K562 (cell line): ENCODE results near the gene OLAH. TPM values are rescaled to one million over a fixed set of nuclear protein-coding genes. Genes with fewer than 3 reads are reported as not detected.

Source experiments
- ATAC-seq: fragments of 200-7000 bp; cut with Tn5 transposase; 3 replicates; pipeline ENCODE4 v1.9.1; 2020; ENCODE audit warnings: moderate library complexity
- BruUV-seq: library from RNA; stranded (reverse); fragments of 400-500 nt; replicated peaks from 2 replicates; lab custom pipeline; 2021; lab: Mats Ljungman, UMichigan
- CTCF ChIA-PET: fragments of 300-600 bp; formaldehyde crosslinking; extraction: SDS; loops from one replicate; lab custom pipeline; 2021; ENCODE audit warnings: low intra/inter-chr PET ratio; lab: Yijun Ruan, JAX
- POLR2A ChIA-PET: fragments of 300-600, 350-650 bp; sonication (Branson Sonifier 250); formaldehyde crosslinking; extraction: SDS; loops from one replicate; lab custom pipeline; 2021; ENCODE audit warnings: antibody characterized with exemption, inconsistent platforms; lab: Yijun Ruan, JAX
- DNase-seq, 4 experiments: peaks; one replicate each; pipeline versions ENCODE4 v3.0.0 to v3.0.0-alpha.2; 2011 to 2018; ENCODE audit warnings: low spot score in 3 of 4, mixed read lengths in 3 of 4; ENCODE audit errors: extremely low read depth in 1 of 4
- FAIRE-seq: peaks from 2 replicates; lab custom pipeline; 2011; peaks lifted over from hg19 to GRCh38; lab: Jason Lieb, UNC
- H2AFZ ChIP-seq: 2 replicates; pipeline ENCODE4 v1.6.0; 2011; ENCODE audit warnings: low read depth, low read length, control low read depth, inconsistent platforms
- H3K27ac ChIP-seq: fragments of 200-600 bp; 3 replicates; pipeline ENCODE4 v1.8.0; 2011; ENCODE audit warnings: low read depth, mild to moderate bottlenecking, control low read depth, inconsistent platforms, low read length, moderate library complexity, mixed read lengths; ENCODE audit errors: extremely low read depth
- H3K27me3 ChIP-seq, 2 experiments: fragments of 300-600 bp in 1 of 2; 2 replicates in 1 of 2; 3 replicates in 1 of 2; pipeline versions ENCODE4 v1.6.0 to v1.8.0; 2011; ENCODE audit warnings: inconsistent platforms in 2 of 2, low read length in 2 of 2, mild to moderate bottlenecking in 1 of 2, mixed read lengths in 1 of 2, moderate library complexity in 1 of 2; ENCODE audit not compliant: control insufficient read depth in 2 of 2, insufficient read depth in 2 of 2
- H3K36me3 ChIP-seq: fragments of 300-600 bp; 3 replicates; pipeline ENCODE4 v1.8.0; 2011; ENCODE audit warnings: mild to moderate bottlenecking, low read length, inconsistent platforms; ENCODE audit not compliant: control insufficient read depth, insufficient read depth
- H3K4me1 ChIP-seq, 2 experiments: fragments of 200-600 bp in 1 of 2; replicated peaks in 1 of 2; 2 replicates in 1 of 2; 3 replicates in 1 of 2; pipeline versions ENCODE4 v1.5.1 to v1.8.0; 2011; ENCODE audit warnings: inconsistent platforms in 2 of 2, low read length in 2 of 2, mild to moderate bottlenecking in 1 of 2, mixed read lengths in 1 of 2, moderate library complexity in 1 of 2; ENCODE audit not compliant: control insufficient read depth in 2 of 2, insufficient read depth in 2 of 2
- H3K4me2 ChIP-seq: 2 replicates; pipeline ENCODE4 v1.6.1; 2011; ENCODE audit warnings: low read length, control low read depth, inconsistent platforms, mixed read lengths; ENCODE audit not compliant: insufficient read depth
- H3K4me3 ChIP-seq: fragments of 200-600 bp; sonication (generic), shearing (Covaris generic); 2 replicates; pipeline ENCODE4 v1.5.1; 2016; ENCODE audit warnings: control low read depth, inconsistent platforms
- H3K79me2 ChIP-seq: fragments of 200-600 bp; 3 replicates; pipeline ENCODE4 v1.8.0; 2011; ENCODE audit warnings: low read length, inconsistent platforms; ENCODE audit not compliant: control insufficient read depth, insufficient read depth
- H3K9ac ChIP-seq, 2 experiments: 2 replicates each; pipeline versions ENCODE4 v1.6.0 to v1.6.1; 2011; ENCODE audit warnings: low read depth in 2 of 2, low read length in 2 of 2, control low read depth in 1 of 2, inconsistent platforms in 1 of 2, mild to moderate bottlenecking in 1 of 2, mixed read lengths in 1 of 2; ENCODE audit not compliant: insufficient read depth in 1 of 2
- H3K9me1 ChIP-seq: one replicate; pipeline ENCODE4 v1.6.0; 2011; ENCODE audit warnings: inconsistent platforms, mild to moderate bottlenecking, low read length, moderate library complexity; ENCODE audit not compliant: control insufficient read depth, insufficient read depth
- H3K9me3 ChIP-seq: replicated peaks from 2 replicates; pipeline ENCODE4 v1.5.1; 2011; ENCODE audit warnings: low read depth, low read length, inconsistent platforms; ENCODE audit not compliant: control insufficient read depth, insufficient read depth
- H4K20me1 ChIP-seq: replicated peaks from 2 replicates; pipeline ENCODE4 v1.6.1; 2011; ENCODE audit warnings: low read length, inconsistent platforms, mixed read lengths; ENCODE audit not compliant: control insufficient read depth, insufficient read depth
- BRD9 ChIP-seq: fragments of 450-650 bp; IDR thresholded peaks from 2 replicates; pipeline ENCODE4 v1.6.1; 2018; ENCODE audit warnings: low read depth; ENCODE audit not compliant: partially characterized antibody
- CBX1 ChIP-seq: sonication (generic); IDR thresholded peaks from 2 replicates; pipeline ENCODE4 v1.6.1; 2016; ENCODE audit warnings: antibody characterized with exemption, low read depth, mild to moderate bottlenecking
- EP400 ChIP-seq: fragments of 450-650 bp; IDR thresholded peaks from 2 replicates; pipeline ENCODE4 v1.6.1; 2017; ENCODE audit warnings: antibody characterized with exemption, mild to moderate bottlenecking, moderate library complexity
- FOXJ3 ChIP-seq: sonication (generic); formaldehyde crosslinking; IDR thresholded peaks from 2 replicates; pipeline ENCODE4 v1.4.0; 2020; ENCODE audit warnings: mild to moderate bottlenecking, missing genetic modification reagents
- PATZ1 ChIP-seq: fragments of 250-450 bp; sonication (Bioruptor Pico); IDR thresholded peaks from 2 replicates; pipeline ENCODE4 v1.5.0; 2020; ENCODE audit warnings: mild to moderate bottlenecking, borderline replicate concordance
- SMAD2 ChIP-seq: fragments of 150-350 bp; IDR thresholded peaks from 2 replicates; pipeline ENCODE4 v1.6.1; 2014; ENCODE audit warnings: low read depth, mild to moderate bottlenecking, low read length
- ZNF165 ChIP-seq: fragments of 250-450 bp; sonication (Bioruptor Pico); IDR thresholded peaks from 2 replicates; pipeline ENCODE4 v1.4.0; 2020; ENCODE audit warnings: borderline replicate concordance
- ZNF511 ChIP-seq: sonication (generic); formaldehyde crosslinking; IDR thresholded peaks from 2 replicates; pipeline ENCODE4 v1.8.0; 2022; ENCODE audit warnings: mild to moderate bottlenecking, missing genetic modification reagents
- ZNF609 ChIP-seq: sonication (generic); formaldehyde crosslinking; IDR thresholded peaks from 2 replicates; pipeline ENCODE4 v1.8.1; 2023; ENCODE audit warnings: missing genetic modification reagents, mild to moderate bottlenecking, borderline replicate concordance
- ZNF707 ChIP-seq: fragments of 250-450 bp; sonication (Bioruptor Pico); conservative IDR thresholded peaks from 2 replicates; pipeline ENCODE4 v1.8.0; 2022; ENCODE audit warnings: inconsistent platforms, mild to moderate bottlenecking, moderate library complexity
- WGBS: fragments of 100-300 bp; shearing (Covaris generic); methylation state at CpG from one replicate; pipeline ENCODE4 v1.1.6; 2016; ENCODE audit warnings: low coverage, mixed read lengths; ENCODE audit not compliant: insufficient coverage; ENCODE audit errors: missing lambda C conversion rate; 5-methylcytosine and 5-hydroxymethylcytosine counted together
- in situ Hi-C: fragments of 300-500 bp; cut with MboI; formaldehyde crosslinking; loops from 4 replicates; pipeline ENCODE4 v1.15.0; 2018; ENCODE audit warnings: inconsistent platforms, mixed read lengths
- intact Hi-C: fragments of 100-400 bp; cut with micrococcal nuclease; formaldehyde crosslinking; loops from 2 replicates; pipeline ENCODE4 v1.14.2; 2022
- polyA plus RNA-seq, 8 experiments: library from polyadenylated mRNA; depleted of rRNA in 4 of 8; stranded (reverse) in 5 of 8; unstranded in 3 of 8; fragments of >200 nt; fragmentation: Nextera tagmentation in 2 of 8; fragmentation: Illumina TruSeq in 1 of 8; extraction: Ambion mirVana in 2 of 8; extraction: Trizol in 1 of 8; gene quantifications; 2 replicates each; pipeline versions ENCODE4 v1.2.1 to v1.2.3, GENCODE V29; 2011 to 2014; ENCODE audit warnings: inconsistent platforms in 1 of 8, missing spikeins in 1 of 8
- total RNA-seq, 7 experiments: library from RNA; depleted of rRNA in 6 of 7; stranded (reverse); fragments of >200 nt in 6 of 7; fragmentation: Illumina TruSeq in 2 of 7; extraction: Trizol in 2 of 7; gene quantifications; 2 replicates each; pipeline versions ENCODE4 v1.2.1 to v1.2.3, GENCODE V29; 2011 to 2021; ENCODE audit warnings: low replicate concordance in 1 of 7

Gene OLAH
- total and polyA plus RNA-seq, 9 of the 15 experiments (the other 6 are each of a cell fraction or from before 2014, with no cell fraction given), result 0.11 to 0.45 (median 0.18) TPM; not detected in 3

GRCh38 chr10:15058689-15059088 is 14.9 kb downstream of the OLAH start:
- POLR2A ChIA-PET, result no interaction called here

More at GRCh38 chr10:15058689-15059088, 14.9 kb downstream of the OLAH start:
- Histone ChIP-seq H3K9me1 (no peaks in the 10 kb centered on the region), H3K79me2 (no peaks in the 10 kb centered on the region), H3K4me3 (no peak overlapping the region), H4K20me1 (no peaks in the 10 kb centered on the region), H3K36me3 (no peaks in the 10 kb centered on the region), H3K9ac (no peak overlapping the region), H3K4me1 (no peaks in the 10 kb centered on the region; a peak in 1 of 5 replicates), H2AFZ (no peak overlapping the region), H3K4me2 (no peak overlapping the region), H3K9me3 (no peaks in the 10 kb centered on the region), H3K27me3 (peaks cover 0 to 7% of the 10 kb centered on the region in 2 experiments; a peak in 1 of 5 replicates), H3K27ac (no peak overlapping the region)
- no peak for DNase-seq
- TF ChIP-seq FOXJ3 (CRISPR knock-in tag) (no peak), EP400 (no peak), CBX1 (no peak), ZNF707 (CRISPR knock-in tag) (no peak), ZNF609 (CRISPR knock-in tag) (no peak), SMAD2 (no peak), PATZ1 (CRISPR knock-in tag) (no peak), ZNF511 (CRISPR knock-in tag) (no peak), BRD9 (no peak), ZNF165 (no peak)
- in situ Hi-C loops, result no loop called here
- no TSS peak for BruUV-seq
- no peak for FAIRE-seq
- WGBS, result 11% methylated on average over 1 of the region's 1 CpG
- ATAC-seq, result no peak
- CTCF ChIA-PET, result no interaction called here
- intact Hi-C loops, result no loop called here
